ENCODE data around the gene APPBP2. TPM values are rescaled to one million over a fixed set of nuclear protein-coding genes. Genes with fewer than 3 reads are reported as not detected.

The APPBP2 gene
- total RNA-seq, 1 experiment from 2014 or later, result 33.1 TPM

DNA sequence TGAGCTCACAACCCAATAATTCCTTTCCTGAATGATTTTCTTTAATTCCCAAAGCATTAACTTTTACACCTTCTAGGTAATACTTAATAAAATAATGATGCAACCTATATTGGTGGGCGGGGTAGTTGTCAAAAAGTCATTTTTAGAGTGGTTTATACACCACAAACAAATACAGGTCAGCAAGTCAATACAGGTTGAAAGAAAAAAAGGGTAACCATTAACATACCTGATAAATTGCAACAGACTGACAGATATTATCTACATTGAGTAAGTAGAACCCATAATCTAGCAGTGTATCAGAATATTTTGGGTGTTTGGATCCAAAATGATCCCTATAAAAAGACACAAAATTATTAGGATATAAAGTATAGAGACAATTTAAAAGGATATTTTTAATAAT is 64.5 kb downstream of the APPBP2 start:
- no TSS peak for BruUV-seq (replicated peaks)
- intact Hi-C loops (cut with micrococcal nuclease), result no loop called here
- DNase-seq (ENCODE audit: unreplicated experiment), result no peak
- ChIA-PET POLR2A (interaction anchor here (0.6 kb wide), 1 partner anchor 137 kb away, joined by 3 read pairs; no protein-coding TSS in a partner anchor), CTCF (interaction anchor here (0.6 kb wide), 1 partner anchor 425 kb away, joined by 3 read pairs; no protein-coding TSS in a partner anchor)
- no peaks in the 10 kb centered on the region for H3K4me1 Mint-ChIP-seq (ENCODE audit: insufficient read depth, unreplicated experiment)
- TF ChIP-seq, protein P1, sequence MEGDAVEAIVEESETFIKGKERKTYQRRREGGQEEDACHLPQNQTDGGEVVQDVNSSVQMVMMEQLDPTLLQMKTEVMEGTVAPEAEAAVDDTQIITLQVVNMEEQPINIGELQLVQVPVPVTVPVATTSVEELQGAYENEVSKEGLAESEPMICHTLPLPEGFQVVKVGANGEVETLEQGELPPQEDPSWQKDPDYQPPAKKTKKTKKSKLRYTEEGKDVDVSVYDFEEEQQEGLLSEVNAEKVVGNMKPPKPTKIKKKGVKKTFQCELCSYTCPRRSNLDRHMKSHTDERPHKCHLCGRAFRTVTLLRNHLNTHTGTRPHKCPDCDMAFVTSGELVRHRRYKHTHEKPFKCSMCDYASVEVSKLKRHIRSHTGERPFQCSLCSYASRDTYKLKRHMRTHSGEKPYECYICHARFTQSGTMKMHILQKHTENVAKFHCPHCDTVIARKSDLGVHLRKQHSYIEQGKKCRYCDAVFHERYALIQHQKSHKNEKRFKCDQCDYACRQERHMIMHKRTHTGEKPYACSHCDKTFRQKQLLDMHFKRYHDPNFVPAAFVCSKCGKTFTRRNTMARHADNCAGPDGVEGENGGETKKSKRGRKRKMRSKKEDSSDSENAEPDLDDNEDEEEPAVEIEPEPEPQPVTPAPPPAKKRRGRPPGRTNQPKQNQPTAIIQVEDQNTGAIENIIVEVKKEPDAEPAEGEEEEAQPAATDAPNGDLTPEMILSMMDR (IDR thresholded peaks at IDR 0.05; ENCODE audit: unreplicated experiment), result no peak
- H3K4me3 Mint-ChIP-seq (ENCODE audit: unreplicated experiment), result no peak overlapping the region
- peaks cover 82% of the 10 kb centered on the region for H3K36me3 Mint-ChIP-seq (ENCODE audit: insufficient read depth, unreplicated experiment)
- H3K27ac Mint-ChIP-seq (ENCODE audit: low read depth, unreplicated experiment), result no peak overlapping the region
- H3K27me3 Mint-ChIP-seq (ENCODE audit: insufficient read depth, unreplicated experiment), result no peaks in the 10 kb centered on the region
- H3K9me3 Mint-ChIP-seq (ENCODE audit: unreplicated experiment), result no peaks in the 10 kb centered on the region

DNA sequence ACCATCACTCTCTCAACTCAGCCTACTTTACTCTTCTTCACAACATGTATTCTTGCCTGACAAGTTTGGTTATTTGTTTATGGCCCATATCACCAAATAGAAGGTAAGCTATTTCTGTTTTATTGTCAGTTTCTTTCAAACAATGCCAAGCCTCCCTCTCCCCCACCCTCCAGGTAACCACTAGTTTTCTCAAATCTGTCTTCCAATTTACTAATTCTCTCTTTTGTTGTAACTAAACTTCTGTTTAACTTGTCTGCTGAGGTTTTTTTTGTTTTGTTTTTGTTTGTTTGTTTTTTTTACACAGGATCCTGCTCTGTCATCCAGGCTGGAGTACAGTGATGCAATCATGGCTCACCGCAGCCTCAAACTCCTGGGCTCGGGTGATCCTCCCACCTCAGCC is 68.9 kb downstream of the APPBP2 start:
- TF ChIP-seq, protein P1 (IDR thresholded peaks at IDR 0.05; ENCODE audit: unreplicated experiment), result no peak
- intact Hi-C loops (cut with micrococcal nuclease), result no loop called here
- Mint-ChIP-seq H3K4me1 (ENCODE audit: insufficient read depth, unreplicated experiment) (no peaks in the 10 kb centered on the region), H3K4me3 (ENCODE audit: unreplicated experiment) (no peak overlapping the region), H3K27ac (ENCODE audit: low read depth, unreplicated experiment) (no peak overlapping the region), H3K27me3 (ENCODE audit: insufficient read depth, unreplicated experiment) (no peaks in the 10 kb centered on the region), H3K9me3 (ENCODE audit: unreplicated experiment) (no peaks in the 10 kb centered on the region), H3K36me3 (ENCODE audit: insufficient read depth, unreplicated experiment) (peaks cover 80% of the 10 kb centered on the region)
- CTCF ChIA-PET, result no interaction called here
- DNase-seq (ENCODE audit: unreplicated experiment), result no peak
- no TSS peak for BruUV-seq (replicated peaks)
- POLR2A ChIA-PET, result no interaction called here

DNA sequence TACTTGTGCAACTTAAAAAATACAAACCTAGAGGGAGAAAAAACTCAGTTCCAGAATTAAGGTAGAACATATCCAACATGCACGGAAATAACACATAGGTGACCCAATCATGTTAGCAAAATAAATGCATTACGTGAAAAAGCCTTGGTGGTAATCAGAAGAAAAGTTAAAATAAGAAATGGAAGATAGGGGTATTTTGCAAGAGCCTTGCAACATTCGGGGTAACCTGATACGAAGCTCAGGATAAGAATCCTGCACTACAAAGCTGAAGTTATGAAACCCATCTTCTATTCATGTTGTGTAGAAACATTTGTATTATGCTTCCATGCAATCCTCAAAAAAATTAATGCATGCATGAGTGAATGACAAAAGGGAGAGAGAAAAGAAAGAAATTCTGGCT is 70.7 kb downstream of the APPBP2 start:
- H3K4me3 Mint-ChIP-seq (ENCODE audit: unreplicated experiment), result no peak overlapping the region
- DNase-seq (ENCODE audit: unreplicated experiment), result peak; percentile 10
- H3K27me3 Mint-ChIP-seq (ENCODE audit: insufficient read depth, unreplicated experiment), result no peaks in the 10 kb centered on the region
- H3K36me3 Mint-ChIP-seq (ENCODE audit: insufficient read depth, unreplicated experiment), result peaks cover 82% of the 10 kb centered on the region
- no TSS peak for BruUV-seq (replicated peaks)
- intact Hi-C loops (cut with micrococcal nuclease), result no loop called here
- no peak overlapping the region for H3K27ac Mint-ChIP-seq (ENCODE audit: low read depth, unreplicated experiment)
- H3K9me3 Mint-ChIP-seq (ENCODE audit: unreplicated experiment), result no peaks in the 10 kb centered on the region
- TF ChIP-seq, protein P1 (IDR thresholded peaks at IDR 0.05; ENCODE audit: unreplicated experiment), result no peak
- POLR2A ChIA-PET, result no interaction called here
- CTCF ChIA-PET, result interaction anchor here (0.6 to 1.5 kb wide), 4 partner anchors 13 to 183 kb away, joined by 3 to 6 read pairs (median 4); no protein-coding TSS in a partner anchor
- H3K4me1 Mint-ChIP-seq (ENCODE audit: insufficient read depth, unreplicated experiment), result no peaks in the 10 kb centered on the region

DNA sequence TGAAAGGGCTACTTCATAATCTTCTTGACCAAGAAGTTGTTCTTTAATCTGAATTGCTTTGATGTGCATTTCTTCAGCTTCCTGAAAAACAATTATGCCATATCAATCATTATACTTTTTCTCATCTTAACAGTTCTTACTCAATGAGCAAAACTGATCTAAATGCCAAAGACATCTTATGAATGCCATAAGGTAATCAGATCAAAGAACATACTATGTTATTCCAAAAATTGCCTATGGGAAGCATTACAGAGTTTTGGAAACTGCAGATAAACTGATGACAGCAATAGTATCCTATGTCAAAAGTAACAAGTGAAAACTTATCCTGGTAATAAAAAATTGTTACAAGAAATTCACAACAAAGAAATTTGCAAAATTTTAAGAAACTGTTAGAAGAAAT is 74.1 kb downstream of the APPBP2 start:
- intact Hi-C loops (cut with micrococcal nuclease), result loop anchor here (5.0 kb wide), 1 partner anchor 125 kb away; no protein-coding TSS in a partner anchor
- no TSS peak for BruUV-seq (replicated peaks)
- H3K27ac Mint-ChIP-seq (ENCODE audit: low read depth, unreplicated experiment), result no peak overlapping the region
- no peak overlapping the region for H3K4me3 Mint-ChIP-seq (ENCODE audit: unreplicated experiment)
- H3K4me1 Mint-ChIP-seq (ENCODE audit: insufficient read depth, unreplicated experiment), result no peaks in the 10 kb centered on the region
- CTCF ChIA-PET, result interaction anchor here (0.8 kb wide), 1 partner anchor 871 kb away, joined by 3 read pairs; no protein-coding TSS in a partner anchor
- TF ChIP-seq, protein P1 (IDR thresholded peaks at IDR 0.05; ENCODE audit: unreplicated experiment), result no peak
- H3K27me3 Mint-ChIP-seq (ENCODE audit: insufficient read depth, unreplicated experiment), result no peaks in the 10 kb centered on the region
- peaks cover 76% of the 10 kb centered on the region for H3K36me3 Mint-ChIP-seq (ENCODE audit: insufficient read depth, unreplicated experiment)
- POLR2A ChIA-PET, result no interaction called here
- DNase-seq (ENCODE audit: unreplicated experiment), result no peak
- H3K9me3 Mint-ChIP-seq (ENCODE audit: unreplicated experiment), result no peaks in the 10 kb centered on the region

Measured in MCF 10A (cell line).